ENCODE measurements around the gene CHD6.

Gene CHD6

GRCh38 chr20:41524980-41525613 is 93.1 kb downstream of the CHD6 start:
- H3K4me3 ChIP-seq (ENCODE audit: low read length) = no peak overlapping the region
- DNase-seq (ENCODE audit: low read depth, low spot score) = no peak

DNA sequence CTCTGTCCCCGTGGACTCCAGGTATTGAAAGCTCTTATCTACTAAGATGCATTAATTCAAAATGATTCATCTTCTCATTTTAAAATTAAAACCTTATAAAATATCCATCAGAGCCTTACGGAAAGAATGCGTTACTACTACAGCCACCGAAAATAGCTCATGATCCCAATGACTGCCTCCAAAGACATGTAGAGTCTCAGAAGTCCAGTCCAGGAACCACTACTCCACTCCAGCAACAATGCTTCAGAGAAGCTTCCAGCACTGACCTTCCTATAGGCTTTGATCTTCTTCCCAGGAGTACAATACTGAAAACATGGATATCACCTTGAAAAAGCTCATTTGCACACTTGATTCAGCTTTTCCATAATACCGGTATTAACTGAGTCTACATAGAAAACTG is 94.3 kb downstream of the CHD6 start:
- DNase-seq (ENCODE audit: low read depth, low spot score) = no peak
- H3K4me3 ChIP-seq (ENCODE audit: low read length) = no peak overlapping the region

DNA sequence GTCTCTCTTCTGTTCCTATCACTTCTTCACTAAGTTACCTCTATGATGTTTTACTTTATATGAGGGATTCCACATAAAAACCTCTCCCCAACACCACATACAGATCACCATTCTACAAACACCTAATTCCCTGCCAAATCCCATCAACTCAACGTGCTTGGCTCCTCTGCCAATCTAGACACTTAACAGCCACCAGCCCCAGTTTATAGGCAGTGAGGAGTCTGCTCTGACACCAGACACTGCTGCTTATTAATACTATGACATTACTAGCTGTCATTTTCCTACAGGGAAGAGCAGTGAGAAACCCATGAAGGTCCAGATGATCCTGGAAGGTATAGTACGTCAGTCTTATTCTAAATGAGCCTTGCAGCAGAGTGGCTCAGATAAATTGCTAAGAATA is 104.3 kb downstream of the CHD6 start:
- no peak overlapping the region for H3K4me3 ChIP-seq (ENCODE audit: low read length)
- no peak for DNase-seq (ENCODE audit: low read depth, low spot score)

GRCh38 chr20:41512624-41513023 is 105.6 kb downstream of the CHD6 start:
- DNase-seq (ENCODE audit: low read depth, low spot score) = no peak
- H3K4me3 ChIP-seq (ENCODE audit: low read length) = no peak overlapping the region

- H3K4me3 ChIP-seq (ENCODE audit: low read length) = no peak overlapping the region
- no peak for DNase-seq (ENCODE audit: low read depth, low spot score)
These were observed 107.2 kb downstream of the CHD6 start for GRCh38 chr20:41510847-41511450.

GRCh38 chr20:41510224-41510623 is 108.0 kb downstream of the CHD6 start:
- no peak for DNase-seq (ENCODE audit: low read depth, low spot score)
- no peak overlapping the region for H3K4me3 ChIP-seq (ENCODE audit: low read length)

- no peak for DNase-seq (ENCODE audit: low read depth, low spot score)
- H3K4me3 ChIP-seq (ENCODE audit: low read length) = no peak overlapping the region
These were observed 108.6 kb downstream of the CHD6 start for GRCh38 chr20:41509316-41510200.

DNA sequence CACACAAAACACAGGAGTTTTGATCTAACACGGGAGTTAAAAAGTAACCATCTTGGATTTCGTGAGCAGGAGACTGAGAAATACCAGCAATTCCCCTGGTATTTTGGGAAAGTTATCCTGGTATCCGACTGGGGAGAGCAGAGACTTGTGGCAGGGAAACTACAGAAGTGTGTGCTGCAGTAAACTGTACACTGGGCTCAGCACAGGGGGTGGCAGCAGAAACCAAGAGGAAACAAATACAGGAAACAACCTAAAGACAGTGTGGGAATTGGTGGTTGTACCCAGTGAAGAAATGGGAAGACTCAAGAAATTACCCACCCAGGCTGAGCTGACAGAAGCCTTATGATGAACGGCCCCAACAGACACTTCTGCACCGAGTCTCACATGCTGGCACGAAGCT is 109.8 kb downstream of the CHD6 start:
- no peak overlapping the region for H3K4me3 ChIP-seq (ENCODE audit: low read length)
- no peak for DNase-seq (ENCODE audit: low read depth, low spot score)

DNA sequence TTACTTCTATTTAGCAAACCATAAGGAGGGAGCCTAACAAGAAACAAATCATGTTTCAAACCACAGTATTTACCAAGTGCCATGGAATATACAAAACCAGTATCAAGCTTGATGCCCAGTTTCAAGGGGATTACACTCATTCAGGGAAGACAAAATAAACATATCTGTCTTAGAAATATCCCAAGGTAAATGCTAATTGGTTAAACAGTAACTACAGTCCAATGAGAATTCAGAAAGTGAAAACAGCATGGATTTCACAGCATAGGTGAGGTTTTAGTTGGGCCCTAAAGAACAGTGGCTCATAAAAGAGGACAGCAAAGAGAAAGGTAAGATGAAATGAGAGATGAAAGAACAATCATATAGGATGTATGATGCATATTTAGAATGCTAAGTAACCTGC is 110.3 kb downstream of the CHD6 start:
- H3K4me3 ChIP-seq (ENCODE audit: low read length) = no peak overlapping the region
- DNase-seq (ENCODE audit: low read depth, low spot score) = no peak

DNA sequence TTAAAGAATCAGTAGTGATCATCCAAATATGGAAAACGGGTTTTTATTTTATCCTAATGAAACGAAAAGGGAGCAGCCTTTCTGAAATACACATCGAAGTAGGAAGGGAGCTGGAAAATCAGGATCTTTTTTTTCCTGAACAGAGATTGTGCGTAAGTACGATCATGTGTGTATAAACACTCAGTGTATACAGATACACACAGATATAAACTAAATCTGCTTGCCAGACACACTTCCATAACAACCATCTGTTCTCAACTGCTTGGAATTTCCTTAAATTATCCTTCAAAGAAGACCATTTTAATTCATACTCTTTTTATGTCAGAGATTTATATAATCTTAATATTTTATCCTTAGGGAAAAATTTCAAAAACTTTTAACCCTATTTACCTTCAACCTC is 110.7 kb downstream of the CHD6 start:
- DNase-seq (ENCODE audit: low read depth, low spot score) = no peak
- H3K4me3 ChIP-seq (ENCODE audit: low read length) = no peak overlapping the region

DNA sequence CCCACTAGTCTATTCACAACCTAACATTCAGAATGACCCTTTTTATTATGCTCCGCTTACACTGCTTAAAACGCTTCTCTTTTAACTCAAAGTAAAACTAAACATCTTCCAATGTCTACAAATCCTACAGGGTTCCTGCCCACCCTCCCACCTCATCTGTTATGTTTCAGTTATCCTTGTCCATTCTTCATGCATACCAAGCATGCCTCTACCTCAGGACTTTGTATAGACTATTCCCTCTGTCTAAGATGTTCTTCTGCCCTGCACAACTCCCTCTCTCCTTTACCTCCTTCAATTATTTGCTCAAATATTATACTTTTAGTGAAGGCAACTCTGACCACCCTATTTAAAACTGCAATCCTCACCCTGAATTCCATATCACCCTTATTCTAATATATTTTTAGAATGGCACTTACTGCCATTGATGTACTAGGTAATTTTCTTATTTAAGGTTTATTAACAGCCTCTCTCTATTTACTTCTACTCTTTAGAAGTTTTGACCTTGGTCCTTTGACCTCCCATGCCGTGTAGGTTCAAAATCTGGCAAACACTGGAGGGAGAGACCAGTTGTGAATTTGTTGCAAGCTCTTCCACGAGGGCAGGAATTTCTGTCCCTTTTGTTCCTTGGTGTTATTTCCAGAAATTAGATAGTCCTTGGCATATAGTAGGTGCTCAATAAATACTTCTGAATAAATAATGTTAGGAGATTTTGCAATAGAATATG is 111.8 kb downstream of the CHD6 start:
- DNase-seq (ENCODE audit: low read depth, low spot score) = no peak
- H3K4me3 ChIP-seq (ENCODE audit: low read length) = no peak overlapping the region

DNA sequence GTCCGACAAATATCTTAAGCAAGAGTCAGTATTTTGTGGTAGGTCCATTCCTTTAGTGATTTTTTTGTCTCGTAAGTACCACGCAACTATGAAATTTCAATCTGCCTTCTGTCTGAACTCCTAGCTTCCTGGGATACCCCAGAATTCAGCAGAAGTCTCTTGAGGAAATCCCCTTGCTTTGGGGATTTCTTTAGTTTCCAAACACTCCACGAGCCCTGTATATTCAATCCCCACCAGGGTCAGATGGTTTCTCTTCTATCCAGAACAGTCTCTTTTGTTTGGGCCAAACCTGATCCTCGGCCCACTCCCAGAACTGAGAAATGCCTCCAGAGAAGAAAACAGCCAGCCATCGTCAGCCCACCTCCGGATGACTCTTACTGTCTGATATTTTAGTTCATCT is 113.0 kb downstream of the CHD6 start:
- DNase-seq (ENCODE audit: low read depth, low spot score) = no peak
- H3K4me3 ChIP-seq (ENCODE audit: low read length) = no peak overlapping the region

DNA sequence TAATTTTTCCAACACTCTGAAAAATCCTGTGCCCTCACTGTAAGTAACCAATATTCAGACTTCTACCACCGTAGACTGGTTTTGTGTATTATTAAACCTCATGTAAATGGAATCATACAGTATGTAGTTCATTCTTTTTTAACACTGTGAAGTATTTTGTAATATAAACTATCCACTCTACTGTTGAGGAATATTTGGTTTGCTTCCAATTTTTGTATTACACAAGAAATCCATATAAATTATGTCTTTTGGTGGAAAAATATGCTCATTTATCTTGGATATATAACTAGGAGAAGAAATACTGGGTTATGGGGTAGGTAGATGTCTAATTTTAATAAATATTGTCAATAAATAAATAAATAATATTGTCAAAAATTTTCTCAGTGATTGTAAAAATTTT is 116.8 kb downstream of the CHD6 start:
- H3K4me3 ChIP-seq (ENCODE audit: low read length) = no peak overlapping the region
- DNase-seq (ENCODE audit: low read depth, low spot score) = no peak

- no peak for DNase-seq (ENCODE audit: low read depth, low spot score)
These were observed 118.0 kb downstream of the CHD6 start for GRCh38 chr20:41499961-41500725.

GRCh38 chr20:41499064-41499463 is 119.1 kb downstream of the CHD6 start:
- no peak for DNase-seq (ENCODE audit: low read depth, low spot score)
- H3K4me3 ChIP-seq (ENCODE audit: low read length) = no peak overlapping the region

More at GRCh38 chr20:41499961-41500725, 118.0 kb downstream of the CHD6 start:
- H3K4me3 ChIP-seq (ENCODE audit: low read length) = no peak overlapping the region

DNA sequence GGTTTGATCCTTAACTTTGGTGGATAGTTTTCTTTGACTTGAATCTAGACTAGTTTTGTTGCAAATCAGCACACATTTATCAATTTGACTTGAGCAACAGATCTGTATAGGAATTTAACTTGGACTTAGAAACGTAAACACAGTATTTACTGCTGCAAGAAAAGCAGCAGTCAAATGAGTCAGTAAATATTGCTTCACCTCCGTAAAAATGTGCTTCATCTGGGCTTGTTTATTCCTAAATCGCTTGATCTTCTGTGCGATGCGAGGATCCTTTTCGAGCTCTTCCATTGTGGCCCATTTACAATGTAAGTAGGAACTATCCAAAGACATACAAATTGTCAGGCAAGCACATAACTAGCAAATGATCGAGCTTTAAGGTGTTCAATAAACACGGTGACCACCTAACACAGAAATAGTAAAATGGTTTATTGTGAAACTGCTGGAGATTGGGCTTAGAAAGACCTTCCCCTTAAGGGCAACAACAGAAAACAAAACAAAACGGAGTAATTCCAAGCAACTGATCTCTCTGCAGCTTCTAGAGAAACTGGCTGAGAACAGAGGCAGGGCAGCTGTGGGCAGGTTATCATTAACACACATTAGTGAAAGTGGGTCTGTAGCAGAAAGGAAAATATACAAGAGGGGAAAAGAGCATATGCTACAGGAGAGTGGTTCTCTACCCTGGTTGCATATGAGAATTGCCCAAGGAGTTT is 120.8 kb downstream of the CHD6 start:
- no peak for DNase-seq (ENCODE audit: low read depth, low spot score)
- H3K4me3 ChIP-seq (ENCODE audit: low read length) = no peak overlapping the region

DNA sequence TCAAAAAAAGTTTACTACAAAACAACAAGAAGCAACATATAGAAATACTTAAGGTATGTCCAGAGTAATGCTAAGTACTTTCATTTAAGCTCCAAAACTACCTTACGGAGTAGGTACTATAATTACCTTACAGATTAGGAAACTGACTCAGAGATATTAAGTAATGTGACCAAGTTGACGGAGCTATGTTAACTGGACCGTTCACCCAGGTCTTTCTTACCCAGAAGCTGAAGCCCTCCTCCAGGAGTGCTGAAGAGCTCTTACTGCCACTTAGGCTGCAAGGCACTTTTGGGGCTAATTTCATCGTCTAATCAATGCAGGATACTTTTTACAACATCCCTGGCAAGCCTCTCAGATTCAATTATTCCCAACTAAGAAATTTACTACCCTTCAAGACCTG is 123.7 kb downstream of the CHD6 start:
- no peak overlapping the region for H3K4me3 ChIP-seq (ENCODE audit: low read length)
- no peak for DNase-seq (ENCODE audit: low read depth, low spot score)

- DNase-seq (ENCODE audit: low read depth, low spot score) = no peak
- no peak overlapping the region for H3K4me3 ChIP-seq (ENCODE audit: low read length)
These were observed 134.6 kb downstream of the CHD6 start for GRCh38 chr20:41483553-41483930.
